Right lung (tissue), 5 donors: ENCODE results near the gene TUBA3C. TPM values are rescaled to one million over a fixed set of nuclear protein-coding genes. Genes with fewer than 3 reads are reported as not detected.

Source experiments
- DNase-seq, 2 donors: peaks; one replicate each; pipeline ENCODE4 v3.0.0-alpha.2; 2013
- polyA plus RNA-seq, 5 donors: library from polyadenylated mRNA; unstranded; fragments of 120-200 nt; gene quantifications; one replicate each; pipeline versions ENCODE4 v1.2.1 to v1.2.3, GENCODE V29; 2013; ENCODE audit warnings: inconsistent platforms in 1 of 5, low replicate concordance in 1 of 5; ENCODE audit not compliant: insufficient read length in 5 of 5, insufficient read depth in 1 of 5

TUBA3C gene
- polyA plus RNA-seq, 5 donors, result not detected

DNA sequence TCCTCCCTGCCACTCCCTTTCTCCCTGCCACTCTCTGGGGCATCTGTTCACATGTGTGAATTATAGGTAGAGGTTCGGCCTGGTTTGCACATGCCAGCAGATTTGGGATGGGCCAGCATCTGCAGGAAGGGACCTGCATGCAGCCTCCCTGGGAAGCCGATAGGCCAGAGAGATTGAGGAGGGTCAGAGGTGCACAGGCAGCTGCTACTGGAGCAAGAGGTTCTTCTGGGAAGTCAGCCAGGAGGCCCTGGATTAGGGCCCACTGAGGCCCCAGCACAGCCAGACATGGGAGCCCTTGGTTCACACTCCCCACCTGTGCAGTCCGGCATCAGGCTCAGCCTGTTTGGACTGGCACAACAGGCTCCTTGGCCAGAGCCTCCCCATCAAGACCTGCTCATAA is 12.1 kb downstream of the TUBA3C start:
- no peak for DNase-seq

DNA sequence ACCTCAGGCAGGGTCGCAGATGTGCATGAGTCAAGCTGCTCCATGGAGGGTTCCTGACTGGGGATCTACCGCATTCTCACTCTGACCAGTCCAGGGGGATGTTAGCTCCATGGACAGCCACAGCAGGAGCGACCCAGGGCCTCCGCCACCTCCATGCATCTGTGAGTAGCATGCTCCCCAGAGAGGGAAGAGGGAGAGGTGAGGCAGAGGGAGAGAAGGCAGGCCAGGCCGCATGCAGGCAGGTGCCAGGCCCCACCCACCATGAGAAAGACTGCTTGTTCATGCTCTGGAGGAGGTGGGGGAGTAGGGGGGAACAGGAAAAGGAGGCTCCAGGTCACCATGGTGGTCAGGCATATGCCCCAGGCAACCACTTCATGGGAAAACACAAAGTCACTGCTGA is 20.3 kb downstream of the TUBA3C start:
- no peak for DNase-seq

DNA sequence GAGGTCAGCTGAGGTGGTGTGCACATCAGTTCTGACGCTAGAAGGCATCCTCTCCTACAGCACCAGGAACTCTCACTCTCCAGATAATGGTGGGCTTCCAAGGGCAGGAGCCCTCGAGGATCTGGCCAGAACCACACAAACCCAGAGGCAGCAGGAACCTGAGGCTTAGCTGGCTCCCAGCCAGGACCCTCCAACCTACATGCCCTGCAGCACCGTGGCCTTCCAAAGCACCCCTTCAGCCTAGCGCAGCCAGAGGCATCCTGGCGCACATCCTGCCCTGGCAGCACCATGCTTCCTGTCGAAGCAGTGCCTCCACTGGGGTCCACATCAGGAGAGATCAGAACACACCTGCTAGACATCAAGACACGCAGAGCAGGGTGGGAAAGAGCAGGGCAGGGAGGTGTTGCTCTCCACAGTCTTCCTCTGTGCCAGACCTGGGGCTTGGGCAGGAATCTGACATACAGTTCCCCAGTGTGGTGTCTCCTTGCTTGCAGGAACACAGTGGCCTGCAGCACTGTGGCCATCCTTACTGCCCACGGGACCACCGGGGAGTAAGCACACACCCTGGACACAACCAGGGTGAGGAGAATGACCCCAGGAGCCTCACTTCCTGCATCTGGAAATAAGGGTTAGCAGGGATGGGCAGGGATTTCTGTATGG is 21.7 kb downstream of the TUBA3C start:
- no peak for DNase-seq

DNA sequence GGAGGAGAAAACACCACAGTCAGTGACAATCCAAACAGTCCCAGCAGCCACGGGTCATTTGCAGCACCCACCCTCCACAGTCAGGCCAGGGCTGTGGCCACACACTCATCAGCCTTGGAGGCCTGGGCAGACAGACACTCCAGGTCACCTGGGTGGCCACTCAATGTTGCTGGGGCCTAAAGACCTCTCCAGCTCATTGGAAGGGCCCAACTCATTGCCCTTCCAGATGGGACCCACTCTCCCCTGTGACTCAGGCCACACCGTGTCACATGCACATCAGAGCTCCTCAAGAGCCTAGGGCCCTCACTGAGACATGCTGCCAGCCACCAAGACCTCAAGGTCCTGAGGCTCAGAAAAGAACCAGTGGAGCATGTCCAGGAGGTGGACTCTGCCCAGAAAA is 22.4 kb downstream of the TUBA3C start:
- no peak for DNase-seq

DNA sequence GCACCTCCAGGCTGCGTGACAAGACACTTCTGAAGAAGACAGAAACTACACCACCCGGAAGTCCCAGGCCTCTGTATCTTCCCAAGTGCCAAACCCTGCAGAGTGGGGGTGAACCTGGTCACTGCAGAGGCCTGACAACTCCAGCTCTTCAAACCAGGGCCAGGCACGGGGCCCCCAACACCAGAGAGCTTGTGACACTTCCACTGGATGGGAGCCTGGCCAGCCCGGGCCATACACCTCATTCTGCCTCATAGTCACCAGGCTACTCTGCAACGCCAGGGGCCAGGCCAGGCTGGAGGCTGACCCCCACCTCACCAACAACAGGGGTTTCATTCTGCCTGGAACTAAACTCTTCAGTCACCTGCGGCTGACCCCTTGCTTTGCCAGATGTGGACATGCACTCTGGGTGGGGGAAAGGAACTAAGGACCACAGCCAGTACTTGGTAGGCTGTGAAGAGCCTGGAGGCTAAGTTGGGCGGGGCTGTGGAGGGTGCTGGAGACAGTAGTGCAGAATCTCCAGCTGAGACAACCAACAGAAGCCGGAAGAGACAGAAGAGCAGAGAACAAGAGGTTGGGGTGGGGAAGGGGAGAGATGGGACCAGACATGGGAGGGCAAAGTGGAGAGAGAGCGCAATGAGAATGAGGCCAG is 23.0 kb downstream of the TUBA3C start:
- DNase-seq, result no peak

DNA sequence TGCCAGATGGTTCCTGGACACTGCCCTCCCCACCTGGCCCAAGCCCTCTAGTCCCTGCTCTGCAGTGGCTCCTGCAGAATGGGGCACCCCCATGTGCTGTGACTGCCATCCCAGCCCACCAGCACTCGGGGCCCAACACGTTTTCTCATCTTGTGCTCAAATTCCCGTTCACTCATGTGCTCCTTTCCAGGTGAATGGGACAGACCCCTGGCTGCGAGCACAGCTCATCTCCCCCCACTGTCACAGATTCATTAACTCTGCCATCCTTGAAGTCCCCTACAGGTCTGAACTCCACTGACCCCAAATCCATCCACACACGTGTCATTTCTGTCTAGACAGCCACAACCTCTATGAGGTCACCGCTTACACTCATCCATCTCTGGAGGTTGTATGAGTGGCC is 23.6 kb downstream of the TUBA3C start:
- no peak for DNase-seq

DNA sequence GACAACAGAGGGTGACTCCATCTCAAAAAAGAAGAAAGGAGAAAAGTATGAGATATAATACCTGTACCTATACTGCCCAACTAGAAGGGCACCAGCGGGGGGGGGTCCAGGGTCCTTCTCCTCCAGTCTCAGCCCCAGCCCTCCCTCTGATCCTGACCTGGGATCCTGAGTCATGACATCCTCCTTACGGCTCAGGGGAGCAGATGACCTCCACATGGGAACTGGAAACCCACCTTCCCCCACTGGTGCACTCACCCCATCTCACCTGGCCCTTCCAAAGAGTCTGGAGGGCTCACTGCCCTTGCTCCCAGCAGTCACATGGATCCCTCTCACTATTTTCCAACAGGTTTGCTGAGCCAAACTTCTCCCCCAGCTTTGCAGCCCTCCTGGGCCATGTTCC is 24.2 kb downstream of the TUBA3C start:
- DNase-seq, result no peak

DNA sequence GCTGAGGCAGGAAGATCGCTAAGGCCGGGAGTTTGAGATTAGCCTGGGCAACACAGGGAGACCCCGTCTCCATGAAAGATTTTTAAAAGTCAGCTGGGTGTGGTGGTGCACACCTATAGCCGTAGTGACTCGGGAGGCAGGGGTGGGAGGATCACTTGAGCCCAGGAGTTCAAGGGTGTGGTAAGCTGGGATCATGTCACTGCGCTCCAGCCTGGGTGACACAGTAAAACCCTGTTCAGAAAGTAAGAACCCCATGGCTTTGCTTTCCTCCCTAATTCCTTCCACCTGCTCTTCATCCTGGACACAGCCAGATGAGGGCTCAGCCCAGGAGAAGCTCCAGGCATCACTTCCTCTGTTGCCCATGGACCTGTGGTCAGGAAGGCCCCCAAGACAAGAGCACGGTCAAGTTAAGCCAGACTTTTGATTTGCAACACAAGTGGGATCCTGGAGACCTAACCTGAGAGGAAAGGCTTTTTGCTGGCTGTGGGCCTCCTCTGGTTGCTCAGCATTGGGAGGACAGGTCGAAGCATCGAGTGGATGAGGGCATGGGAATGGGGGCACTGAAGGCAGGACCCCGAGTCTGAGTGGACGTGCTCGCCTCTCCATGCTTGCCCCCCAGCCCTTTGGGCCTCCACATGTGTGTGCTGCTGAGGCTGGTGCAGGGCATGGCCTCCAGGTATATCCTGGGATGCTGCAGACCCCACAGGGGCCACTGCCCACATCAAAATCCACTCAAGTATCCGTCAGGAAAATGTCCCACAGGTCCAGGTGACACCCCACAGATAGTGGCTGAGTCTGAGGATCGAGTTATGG is 25.4 kb downstream of the TUBA3C start:
- DNase-seq, result no peak

DNA sequence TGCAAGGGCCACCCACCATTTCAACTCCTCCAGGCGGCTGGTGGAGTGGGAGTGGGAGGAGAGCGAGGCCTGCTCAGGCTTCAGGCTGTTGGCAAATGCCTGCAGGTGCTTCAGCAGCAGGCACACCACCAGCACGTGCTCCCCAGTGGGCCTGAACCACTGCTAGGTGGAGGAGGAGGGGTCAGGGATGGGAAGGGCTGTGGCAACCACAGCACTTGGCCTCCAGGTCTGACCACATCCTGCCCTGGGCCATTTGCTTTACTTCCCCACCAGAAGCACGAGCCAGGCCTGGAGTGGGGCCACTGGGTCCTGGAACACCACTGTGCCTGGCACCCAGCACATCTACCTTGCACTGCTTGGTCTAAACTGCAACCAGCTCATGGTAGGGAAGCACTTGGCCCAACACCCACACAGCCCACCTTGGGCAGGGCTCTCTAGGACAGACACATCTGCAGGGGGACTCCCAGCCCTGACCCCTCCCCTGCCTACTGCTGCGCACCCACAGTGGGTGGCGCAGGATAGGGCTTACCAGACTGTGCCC is 26.2 kb downstream of the TUBA3C start:
- no peak for DNase-seq

DNA sequence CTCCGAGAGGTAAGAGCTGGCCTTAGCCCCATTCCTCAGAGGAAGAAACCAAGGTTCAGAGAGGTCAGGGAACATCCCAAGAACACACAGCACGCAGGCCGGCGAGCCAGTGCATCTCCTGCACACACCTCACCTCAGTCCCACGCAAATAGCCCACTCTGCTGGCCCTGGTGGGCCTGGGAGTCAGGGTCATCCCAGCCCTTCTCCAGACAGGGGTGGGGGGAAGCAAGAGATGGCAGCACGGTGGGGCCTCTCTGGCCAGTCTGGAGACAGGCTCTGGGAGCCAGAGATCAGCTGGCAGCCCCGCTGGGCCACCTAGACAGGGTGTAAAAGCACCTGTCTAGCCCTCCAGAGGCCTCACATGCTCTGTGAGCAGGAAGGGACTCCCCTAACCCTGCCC is 26.8 kb downstream of the TUBA3C start:
- DNase-seq, result no peak

DNA sequence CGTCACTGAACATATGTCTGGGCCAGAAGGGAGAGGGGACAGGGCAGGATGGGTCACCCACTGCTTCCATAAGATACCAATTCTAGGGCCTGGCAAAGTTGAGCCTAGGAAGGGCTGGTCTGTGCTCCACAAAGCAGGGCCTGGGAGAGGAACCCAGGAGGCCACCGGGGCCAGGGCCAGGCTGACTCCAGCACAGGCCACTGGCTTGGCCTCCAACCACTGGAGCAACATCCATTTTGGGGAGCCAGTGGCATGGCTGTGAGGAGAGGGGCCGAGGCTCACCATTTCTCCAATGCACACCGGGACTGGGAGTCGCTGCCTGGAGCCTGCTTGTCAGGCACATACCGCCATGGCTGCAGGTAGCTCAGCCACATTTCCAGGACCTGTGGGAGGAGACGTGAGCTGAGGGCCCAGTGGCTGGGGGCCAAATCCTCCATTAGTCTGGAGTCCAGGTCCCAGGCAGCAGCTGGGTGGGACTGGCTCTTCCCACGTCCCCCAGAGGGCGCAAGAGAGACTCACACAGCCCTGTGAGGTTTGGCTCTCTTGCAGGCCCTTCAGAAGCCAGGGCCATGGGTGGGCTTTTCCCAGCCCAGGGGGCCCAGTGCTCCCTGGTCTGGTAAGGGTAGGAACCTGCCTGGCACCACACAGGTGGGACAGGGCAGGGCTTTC is 27.7 kb downstream of the TUBA3C start:
- no peak for DNase-seq

DNA sequence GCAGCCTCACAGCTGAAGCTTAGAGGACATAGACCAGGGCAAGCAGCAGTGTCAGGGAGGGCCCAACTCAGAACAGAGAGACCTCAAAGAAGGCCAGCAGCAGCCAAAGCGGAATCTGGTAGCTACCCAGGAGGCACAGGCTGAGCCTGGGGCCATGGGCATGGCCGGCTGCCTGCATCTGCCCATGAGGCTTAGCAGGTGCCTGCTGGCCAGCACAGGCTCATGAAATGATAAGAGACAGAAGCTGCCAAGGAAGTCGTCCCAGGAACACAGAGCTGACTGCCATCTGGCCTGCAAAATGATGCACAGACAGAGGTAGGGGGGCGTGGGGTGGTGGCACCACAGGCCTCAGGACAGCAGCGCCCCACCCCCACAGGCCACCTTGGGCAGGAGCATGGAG is 29.2 kb downstream of the TUBA3C start:
- DNase-seq, result no peak

DNA sequence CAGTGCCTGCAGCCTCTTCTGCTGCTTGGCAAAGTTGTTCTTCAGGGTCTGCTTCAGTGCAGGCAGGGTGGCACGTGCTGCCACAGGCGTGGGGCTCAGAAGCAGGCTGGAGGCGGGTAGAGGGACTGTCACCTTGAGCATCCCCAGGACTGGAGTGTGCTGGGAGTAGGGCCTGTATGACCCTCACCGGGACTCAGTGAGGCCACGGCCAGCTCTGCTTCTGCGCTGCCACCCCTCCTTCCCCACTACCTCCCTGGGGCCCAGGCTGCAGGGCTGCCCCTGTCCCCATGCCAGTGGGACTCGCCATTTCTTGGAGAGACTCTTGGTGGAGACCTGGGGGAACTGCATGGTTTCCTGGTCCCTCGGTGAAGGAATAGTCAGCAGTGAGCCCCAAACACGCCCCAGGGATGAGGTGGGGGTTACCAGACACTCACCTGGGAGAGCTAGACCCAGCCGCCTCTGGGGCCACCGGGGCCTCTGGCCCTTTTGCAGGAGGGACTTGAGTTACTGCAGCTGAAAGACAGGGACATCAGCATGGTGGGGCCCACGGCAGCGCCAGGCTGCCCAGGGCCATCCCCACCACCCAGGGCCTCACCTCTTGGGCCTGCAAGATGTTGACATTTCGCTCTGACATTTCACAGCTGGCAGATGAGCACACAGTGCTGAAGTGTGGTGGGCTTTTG is 29.9 kb downstream of the TUBA3C start:
- no peak for DNase-seq

DNA sequence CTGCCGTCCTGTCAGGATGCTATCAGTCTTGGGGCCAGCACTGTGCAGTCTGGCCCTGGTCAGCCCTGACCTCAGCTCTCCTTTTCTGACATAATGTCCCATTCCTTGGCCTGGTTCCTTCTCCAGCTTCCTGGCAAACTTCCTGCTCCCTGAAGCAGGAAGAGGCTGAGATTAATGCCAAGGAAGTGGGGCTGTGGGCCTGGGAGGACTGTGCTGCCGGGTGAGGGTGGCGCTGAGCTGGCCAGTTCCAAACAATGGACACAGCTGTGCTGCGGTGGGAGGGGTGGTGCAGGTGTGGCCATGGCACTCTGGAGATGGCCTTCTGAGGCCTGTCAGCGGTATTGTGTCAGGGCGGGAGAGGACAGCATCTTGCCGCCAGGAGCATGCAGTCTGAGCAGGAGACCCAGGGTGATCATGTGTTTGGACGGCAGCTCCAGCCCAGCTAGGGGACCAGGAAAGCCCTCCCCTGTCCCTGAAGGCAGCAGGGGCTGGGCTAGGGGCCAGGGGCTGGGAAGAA is 30.9 kb downstream of the TUBA3C start:
- DNase-seq, result no peak

DNA sequence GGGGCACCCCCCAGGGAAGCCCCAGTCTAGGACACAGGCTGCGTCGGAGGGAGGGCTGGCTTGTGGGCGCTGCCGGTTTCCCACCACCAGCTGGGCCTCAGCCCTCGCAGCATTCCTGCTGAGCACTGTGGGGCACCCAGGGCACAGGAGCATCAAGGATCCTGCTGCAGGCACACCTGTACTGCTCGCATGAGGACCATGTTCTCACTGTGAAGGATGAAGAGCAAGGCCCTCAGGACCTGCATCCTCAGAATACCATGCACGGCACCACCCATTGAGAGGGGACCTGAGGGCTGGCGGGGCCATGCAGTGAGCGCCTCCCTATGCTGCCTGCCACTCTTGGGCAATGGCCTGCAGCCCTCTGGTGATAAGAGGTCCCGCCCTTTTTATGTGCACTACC is 31.4 kb downstream of the TUBA3C start:
- no peak for DNase-seq

DNA sequence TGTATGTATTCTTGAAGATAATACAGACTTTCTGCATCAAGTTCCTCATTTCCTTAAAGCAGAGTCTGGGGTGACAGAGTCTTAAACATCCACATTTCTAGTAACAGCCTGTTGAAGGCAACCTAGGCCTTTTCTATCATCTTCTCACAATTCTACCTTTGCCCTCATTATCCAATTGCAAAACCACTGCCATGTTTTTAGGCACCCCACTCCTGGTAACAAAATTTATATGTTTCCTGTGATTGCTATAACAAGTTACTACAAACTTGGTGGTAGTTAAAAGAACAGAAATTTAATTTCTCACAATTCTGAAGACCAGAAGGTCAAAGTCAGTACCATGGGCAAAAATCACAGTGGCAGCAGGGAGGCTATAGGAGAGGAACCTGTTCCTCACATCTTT is 33.1 kb downstream of the TUBA3C start:
- DNase-seq, result no peak
